Activated CD4-positive, CD25-positive, alpha-beta regulatory T cell treated with anti-CD3 and anti-CD28 coated beads, Interleukin-2, amount 50 U/mL, for 16 hours (primary cell): ENCODE results near the gene LSM4.

Experiments used
- DNase-seq: peaks from one replicate; pipeline ENCODE4 v3.0.0-alpha.2; 2020; ENCODE audit warnings: low read depth, low spot score

LSM4 gene

DNA sequence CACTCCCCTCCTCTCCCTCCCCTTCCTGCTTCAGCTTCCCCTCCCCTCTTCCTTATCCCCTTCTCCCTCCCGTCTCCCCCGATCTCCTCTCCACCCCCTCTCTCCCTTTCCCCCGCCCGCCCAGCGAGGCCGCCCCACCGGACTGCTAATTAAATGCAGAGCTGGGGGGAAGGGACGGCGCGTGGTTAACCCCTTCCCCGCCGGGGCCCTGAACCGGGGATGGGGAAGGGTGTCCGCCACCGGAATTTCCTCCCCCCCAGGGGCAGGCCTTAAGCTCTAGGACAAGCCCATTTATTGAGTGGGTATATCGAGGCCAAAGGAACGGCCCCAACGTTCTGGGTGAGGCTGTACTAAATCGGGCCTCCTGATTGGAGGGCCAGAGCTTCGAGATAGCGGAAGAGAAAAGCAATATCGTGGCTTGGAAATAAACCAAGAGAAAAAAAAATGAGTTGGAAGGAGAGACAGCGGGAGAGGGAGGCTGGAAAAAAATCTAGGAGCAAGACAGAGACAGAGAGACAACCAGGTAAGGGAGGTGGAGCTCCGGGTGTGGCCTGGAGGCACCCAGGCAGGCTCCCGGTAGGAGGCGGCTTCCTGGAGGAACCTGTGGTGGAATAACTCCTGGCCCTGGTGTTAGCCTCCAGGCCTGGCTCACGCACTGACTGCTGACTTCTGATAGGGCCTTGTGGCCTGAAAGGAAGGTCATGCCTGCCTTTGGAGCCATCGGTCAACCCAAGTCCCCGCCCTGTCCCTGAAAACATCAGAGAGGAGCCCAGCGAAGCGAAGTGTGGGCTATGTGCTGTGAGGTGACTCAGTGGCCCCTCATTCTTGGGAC lies 29.9 kb downstream of the LSM4 start:
- DNase-seq = no peak

DNA sequence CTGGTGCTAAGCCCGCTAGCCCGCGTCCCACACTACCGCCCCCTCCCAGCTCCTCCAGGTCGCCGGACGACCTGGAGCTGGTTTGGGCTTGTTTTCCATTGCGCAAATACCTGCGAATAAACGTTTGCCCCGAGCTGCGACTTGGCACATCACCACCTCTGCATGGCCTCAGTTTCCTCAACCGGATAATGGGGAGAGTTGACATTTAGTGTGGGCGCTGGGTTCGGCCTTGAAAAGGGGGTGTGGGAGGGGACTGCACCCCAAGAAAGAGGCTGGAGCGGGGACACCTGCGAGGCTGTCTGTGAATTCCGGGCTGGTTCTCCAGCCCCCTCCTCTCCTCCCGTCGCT lies 30.4 kb downstream of the LSM4 start:
- DNase-seq = no peak

DNA sequence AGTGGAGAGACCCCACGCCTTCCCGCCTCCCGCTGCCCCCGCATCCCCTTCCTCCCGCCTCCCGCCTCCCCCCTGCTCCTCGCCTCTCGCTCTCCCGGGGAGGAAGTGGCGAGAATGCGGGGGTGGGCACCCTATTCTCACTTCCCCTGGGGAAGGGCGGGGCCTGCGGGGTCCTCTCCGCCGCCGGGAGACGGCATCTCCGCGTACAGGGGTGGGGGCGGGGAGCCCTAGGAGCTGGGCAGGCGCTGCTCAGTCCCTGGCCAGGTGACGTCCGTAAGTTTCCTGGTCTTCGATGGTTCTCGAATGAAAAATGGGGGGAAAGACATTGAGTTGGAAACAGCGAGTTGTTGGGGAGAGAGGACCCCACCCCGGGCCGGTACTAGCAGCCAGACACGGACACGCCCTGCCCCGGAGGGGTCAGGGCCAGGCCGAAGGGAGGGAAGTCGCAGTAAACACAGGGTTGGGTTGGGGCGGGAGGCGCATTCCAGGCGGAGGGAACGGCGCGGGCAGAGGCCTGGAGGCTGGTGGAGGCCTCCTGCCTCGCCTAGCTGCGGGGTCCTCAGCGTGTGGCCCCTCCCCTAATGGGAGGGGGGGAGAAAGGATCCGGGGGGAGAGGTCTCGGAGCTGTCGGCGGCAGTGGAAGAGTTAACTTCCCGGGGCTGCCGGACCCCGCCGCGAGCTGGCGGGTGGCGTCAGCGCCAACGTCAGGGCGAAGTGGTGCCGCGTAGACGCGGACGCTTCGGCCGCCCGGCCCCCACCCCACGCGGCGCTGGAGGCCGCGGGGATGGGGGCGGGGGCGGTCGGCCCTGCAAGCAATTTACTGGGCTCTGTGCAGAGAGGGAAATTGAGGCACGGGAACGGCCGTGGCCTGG lies 31.1 kb downstream of the LSM4 start:
- peak; percentile 62 for DNase-seq

DNA sequence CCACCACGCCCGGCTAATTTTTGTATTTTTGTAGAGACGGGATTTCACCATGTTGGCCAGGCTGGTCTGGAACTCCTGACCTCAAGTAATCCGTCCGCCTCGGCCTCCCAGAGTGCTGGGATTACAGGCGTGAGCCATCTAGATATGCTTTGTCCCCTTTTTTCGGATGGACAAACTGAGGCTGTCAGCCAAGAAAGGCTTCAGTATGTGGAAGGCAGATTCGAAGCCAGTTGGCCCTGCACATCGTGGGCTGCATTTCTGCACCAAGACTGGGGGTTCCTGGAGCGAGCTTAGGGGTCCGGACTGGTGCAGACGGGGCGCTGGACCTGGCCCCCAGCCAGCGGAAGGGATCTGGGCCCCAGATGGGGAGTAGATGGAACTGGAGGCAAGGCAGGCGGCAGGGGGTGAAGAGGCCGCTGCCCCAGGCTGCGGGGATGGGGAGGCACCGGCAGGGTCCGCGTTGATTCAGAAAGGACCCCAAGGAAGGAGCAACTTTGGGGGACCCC lies 31.8 kb downstream of the LSM4 start:
- no peak for DNase-seq

DNA sequence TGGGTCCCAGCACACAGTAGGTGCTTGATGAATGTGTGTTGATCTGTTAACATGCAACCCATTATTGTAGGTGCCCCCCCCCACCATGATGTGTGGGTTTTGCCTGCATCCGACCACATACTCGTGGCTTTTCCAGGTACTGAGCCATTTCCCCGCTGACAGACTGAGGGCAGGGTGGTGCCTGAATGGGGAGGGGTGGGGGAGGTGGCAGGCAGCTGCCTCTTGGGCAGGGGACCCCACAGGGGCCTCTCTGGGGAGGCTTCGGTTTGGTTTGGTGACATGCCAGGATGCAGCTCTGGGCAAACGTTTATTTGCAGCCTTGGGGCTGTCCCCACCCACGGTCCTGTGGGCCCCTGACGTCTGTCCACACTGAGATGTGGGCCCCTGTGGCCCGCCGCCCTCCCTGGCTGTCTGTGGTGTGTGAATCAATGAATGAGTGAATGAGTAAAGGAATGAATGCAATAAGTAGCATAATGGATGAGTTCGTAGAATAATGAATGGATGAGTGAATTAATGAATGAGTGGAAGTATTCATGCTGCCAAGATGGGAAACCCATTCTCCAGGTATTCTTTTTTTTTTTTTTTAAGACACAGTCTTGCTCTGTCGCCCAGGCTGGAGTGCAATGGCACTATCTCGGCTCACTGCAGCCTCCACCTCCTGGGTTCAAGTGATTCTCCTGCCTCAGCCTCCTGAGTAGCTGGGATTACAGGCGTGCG lies 32.4 kb downstream of the LSM4 start:
- DNase-seq = peak; percentile 71

DNA sequence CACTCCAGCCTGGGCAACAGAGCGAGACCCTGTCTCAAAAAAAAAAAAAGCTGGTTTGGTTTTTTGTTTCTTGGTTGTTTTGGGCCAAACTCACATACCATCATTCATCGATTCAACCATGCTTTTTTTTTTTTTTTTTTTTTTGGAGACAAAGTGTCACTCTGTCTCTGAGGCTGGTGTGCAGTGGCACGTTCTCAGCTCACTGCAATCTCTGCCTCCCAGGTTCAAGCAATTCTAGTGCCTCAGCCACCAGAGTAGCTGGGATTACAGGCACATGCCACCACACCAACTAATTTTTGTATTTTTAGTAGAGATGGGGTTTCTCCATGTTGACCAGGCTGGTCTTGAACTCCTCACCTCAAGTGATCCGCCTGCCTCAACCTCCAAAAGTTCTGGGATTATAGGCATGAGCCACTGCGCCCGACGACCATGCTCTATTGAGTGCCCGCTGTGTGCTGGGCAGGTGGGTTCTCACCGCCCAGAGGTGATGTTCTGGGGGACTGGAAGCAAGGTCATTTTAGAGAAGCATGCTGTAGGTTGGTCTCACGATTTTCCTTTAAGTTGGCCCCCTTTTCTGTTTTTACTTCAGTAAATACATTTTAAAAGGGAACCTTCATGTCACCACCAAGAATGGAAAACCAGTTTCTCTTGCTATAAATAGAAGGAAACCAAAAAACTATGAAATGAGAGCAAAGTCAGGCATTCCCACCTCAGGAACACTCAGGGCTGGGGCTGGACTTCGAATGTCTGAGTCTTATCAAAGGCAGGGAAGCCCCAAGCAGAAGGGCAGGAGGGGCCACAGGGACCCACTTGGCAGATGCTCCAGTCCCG lies 33.2 kb downstream of the LSM4 start:
- no peak for DNase-seq

DNA sequence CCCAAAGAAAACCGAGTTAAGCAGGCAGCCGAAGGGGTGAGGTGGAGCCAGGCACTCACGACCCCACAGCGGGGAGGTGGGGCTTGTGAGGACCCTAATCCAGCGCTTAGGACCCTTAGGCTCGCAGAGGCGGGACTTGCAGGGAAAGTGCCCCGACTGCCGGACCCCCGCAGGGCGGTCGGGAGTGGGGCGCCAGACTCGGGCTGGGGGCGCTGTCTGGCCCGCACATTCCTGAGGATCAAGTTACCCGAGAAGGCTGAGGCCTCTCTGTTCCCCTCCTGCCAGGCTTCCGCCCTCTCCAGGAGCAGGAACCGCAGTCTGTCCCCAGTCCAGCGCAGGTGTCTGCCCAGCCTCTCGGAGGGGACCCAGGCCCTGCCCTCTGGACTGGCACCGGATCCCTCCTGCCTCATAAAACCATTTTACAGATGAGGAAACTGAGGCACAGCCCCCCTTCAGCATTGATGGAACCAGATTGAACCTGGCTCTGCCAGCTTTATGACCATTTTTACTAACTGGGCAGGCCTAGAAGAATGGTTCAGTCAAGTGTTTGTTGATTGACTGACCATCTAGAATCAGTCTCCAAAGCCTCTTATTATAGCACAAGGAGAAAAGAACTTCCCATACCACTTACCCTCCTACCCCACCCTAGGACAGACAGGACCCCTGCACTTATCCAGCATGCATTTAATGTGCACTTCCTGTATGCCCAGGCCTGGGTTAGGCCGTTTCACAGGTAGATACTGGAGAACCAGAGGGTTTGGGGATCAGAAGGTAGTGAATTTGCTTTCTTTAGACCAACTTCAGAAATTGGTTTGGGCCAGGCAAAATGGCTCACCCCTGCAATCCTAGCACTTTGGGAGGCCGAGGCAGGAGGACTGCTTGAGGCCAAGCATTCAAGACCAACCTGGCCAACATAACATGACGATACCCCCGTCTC lies 34.8 kb downstream of the LSM4 start:
- DNase-seq = no peak

DNA sequence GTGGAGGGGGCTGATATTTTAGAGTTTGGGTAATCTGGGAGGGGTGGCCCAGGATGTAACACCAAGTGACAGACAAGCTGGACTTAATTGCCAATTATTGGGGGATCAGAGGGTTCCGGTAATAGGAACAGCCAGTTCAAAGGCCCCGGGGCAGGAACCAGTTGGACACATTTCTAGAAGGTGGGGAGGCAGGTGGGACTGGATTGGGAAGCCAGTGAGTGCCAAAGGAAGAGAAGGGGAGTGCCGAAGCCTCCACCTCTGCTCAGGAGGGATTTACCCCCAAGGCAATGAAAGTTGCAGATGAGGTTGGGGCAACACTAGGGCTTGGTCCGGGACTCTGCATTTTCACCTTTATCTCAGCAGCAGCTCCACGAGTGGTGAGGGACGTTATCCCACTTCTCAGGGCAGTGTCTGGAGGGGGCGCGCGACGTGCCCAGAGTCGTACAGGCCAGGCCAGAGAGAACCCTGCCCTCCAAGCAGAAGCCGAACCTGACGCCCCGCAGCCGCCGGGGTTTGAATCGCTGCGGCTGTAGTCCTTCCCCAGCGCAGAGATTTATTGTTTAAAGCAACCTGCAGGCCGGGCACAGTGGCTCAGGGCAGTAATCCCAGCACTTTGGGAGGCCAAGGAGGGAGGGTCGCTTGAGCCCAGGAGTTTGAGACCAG lies 35.8 kb downstream of the LSM4 start:
- DNase-seq = no peak

DNA sequence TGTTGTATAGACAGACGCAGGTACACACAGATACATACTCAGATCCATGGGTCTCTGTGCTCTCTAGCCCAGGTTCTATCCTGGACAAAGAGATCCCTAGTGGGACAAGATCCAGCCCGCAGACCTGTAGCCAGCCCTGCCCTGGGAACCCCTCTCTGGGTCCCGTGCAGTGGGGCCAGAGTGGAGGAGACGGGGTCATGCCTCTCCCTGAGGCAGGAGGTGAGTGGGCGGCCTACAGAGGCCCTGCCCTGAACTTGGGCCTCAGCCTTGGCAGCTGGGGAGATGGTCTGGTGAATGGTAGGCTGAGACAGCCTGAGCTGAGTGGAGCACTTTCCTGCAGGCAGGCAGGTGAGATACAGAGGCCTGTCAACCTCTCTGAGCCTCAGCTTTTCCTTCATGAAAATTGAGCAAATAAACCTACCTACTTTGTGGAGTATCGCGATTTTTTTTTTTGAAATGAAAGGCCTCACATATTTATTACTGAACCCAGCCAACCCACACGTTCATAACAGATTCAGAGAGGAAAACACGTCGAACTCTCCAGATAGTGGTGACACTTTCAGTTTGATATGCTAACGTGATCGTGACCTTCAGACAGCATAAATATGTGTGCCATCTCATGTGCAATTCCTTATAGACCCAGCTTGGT lies 38.0 kb downstream of the LSM4 start:
- no peak for DNase-seq

DNA sequence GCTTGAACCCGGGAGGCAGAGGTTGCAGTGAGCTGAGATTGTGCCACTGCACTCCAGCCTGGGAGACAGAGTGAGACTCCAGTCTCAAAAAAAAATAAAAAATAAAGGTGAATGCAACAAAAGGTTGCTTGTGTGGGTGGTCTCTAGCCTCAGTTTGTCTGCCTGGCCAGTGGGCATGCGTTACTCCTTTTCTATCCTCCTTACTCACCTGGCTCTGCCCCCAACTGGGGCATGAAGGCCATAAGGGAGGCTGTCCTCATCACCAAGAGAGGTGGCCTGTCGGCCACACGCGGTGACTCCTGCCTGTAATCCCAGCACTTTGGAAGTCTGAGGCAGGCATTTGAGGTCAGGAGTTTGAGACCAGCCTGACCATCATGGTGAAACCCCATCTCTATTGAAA lies 39.5 kb downstream of the LSM4 start:
- DNase-seq = no peak

DNA sequence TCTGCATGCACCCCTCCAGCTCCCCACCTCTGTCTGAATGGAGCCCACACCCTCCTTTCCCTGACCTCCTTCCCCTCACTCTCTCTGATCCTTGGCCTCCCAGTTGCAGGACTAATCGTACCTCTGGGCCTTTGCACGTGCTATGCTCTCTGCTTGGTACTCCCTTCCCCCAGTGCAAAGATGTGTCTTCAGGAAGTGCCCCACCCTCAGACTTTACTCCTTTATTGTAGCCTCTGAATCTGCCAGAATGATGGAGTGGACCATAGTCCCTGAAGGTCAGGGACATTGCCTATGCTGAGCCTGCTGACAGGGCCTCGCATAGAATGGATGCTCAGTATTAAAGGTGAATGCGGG lies 40.1 kb downstream of the LSM4 start:
- no peak for DNase-seq

DNA sequence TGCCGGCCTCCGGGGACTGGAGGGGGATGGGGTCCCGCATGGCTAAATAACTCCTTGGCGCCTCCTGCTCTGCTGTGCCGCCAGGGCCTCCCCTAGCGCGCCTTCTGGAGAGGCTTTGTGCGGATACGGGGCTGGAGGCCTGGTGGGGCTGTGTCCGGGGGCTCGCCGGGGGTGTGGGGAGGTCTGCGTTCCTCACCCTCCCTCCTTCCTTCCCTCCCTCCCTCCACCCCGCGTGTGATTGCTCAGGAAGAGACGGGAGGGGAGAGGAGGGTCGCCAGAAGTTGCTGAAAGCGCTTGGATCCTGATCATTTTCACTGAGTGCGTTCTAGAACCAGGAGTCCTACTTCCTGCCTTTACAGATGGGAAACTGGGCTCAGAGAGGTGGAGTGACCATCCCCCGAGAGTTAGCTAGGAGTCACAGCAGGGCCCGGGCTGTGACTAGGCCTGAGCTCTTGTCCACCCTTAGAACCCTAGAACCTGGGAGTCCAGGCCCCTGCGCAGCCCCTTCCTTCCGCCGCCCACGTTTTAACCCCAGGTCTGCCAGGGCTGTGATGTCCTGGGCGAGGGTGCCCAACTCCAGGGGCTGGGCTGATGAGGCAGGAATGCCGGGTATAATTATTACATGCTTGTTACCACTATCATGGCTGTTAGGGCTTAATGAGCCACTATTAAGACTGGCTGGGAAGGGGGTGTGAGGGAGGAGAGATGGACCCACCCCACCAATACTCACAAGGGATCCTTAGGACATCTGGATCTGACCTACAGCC lies 40.7 kb downstream of the LSM4 start:
- no peak for DNase-seq

DNA sequence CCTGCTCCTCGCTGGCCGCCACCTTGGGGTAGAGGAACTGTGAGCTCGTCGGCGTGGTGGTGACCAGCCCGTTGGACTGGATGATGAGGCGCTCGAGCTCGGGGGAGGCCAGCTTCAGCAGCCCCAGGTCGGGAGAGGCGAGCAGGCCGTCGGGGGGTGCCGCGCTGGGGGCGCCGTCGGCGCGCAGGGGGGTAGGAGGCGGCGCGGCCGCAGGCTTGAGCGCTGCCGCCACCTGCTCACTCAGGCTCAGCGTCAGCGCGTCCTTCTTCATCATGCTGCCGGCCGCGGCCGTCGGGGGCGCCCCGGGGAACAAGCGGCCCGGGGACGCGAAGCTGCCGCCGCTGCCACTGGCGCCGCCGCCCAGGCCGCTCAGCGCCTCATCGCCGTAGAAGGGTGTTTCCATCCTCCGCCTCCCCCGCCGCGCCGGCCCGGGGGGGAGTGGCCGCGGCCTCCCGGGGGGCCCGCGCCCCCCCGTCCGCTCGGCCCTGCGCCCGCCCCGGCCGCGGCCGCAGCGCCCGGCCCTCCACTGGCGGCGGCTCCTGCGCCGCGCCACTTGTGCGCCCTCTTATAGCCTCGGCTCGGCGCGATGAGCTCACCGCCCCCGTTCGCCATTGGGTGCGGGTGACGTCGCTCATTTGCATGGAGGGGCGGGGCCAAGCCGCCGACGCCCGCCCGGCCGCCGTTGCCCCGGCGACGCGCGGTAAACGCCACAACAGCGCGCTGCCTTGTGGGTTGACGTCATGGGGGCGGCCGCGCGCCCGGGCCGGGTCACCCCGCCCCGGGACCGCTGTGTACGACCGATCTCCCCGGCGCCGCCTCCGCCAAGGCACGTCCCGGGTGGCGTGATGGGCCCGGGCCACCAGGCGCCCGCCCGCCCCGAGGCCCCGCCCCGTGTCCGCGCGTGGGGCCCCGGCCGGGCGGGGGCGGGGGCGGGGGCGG lies 41.5 kb downstream of the LSM4 start, which contains the start of gene JUND:
JUND (minus strand) TSS at position 541 of the 939 bp plus-strand sequence; CDS start at position 403, 138 bp downstream.
- peak; percentile 94 for DNase-seq

DNA sequence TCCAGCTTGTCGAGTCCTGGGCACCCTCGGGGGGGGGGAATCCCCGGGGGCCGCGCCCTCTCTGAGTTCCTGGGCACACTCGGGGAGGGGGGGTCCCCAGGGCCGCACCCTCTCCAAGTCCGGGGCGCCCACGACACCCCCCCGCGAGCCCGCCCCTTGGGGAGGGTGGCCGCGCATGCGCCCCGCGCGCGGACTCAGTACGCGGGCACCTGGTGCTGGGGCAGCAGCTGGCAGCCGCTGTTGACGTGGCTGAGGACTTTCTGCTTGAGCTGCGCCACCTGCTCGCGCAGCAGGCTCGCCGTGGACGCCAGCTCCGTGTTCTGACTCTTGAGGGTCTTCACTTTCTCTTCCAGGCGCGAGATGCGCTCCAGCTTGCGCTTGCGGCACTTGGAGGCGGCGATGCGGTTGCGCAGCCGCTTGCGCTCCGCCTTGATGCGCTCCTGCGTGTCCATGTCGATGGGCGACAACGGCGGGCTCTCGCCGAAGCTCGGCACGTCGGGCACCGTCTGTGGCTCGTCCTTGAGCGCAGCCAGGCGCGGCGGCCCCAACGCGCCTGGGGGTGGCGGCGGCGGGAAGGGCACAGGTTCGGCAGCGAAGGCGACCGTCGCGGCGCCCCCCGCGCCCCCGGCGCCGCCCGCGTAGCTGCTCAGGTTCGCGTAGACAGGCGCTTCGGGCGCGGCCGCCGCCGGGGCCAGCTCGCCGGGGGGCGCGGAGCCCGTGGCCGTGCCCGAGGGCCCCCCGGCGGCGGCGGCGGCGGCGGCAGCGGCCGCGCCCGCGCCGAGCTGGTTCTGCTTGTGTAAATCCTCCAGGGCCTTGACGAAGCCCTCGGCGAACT lies 42.4 kb downstream of the LSM4 start:
- peak; percentile 67 for DNase-seq

DNA sequence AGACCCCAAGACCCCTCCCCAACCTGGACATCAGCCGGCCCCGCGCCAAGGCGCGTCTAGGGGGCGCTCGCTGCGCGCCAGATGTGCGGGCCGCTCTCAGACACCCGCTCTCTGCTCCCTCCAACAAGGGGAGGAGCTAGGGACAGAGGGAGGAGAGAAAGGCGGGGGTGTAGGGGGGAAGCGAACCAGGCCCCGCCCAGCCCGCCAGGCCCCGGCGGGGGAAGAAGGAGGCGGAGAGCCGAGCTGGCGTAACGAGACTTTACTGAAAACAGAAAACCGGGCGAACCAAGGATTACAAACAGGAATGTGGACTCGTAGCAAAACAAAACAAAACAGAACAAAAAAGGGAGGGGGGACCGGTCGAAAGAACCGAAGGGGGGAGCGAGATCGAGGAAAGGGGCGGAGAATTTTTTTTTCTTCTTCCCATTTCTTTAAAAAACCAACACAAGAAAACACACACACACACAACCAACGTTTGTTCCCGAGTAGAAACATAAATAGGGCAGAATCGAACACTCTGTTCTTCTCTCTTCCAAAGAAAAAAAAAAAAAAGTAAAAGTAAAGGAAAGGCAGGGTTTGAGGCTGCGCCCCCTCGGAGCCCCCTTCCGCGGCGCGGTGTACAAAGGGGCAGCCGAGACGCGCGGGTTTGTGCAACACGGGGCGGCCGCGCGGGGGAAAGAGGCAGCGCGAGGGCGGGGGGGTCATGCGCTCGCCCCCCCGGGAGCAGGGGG lies 43.2 kb downstream of the LSM4 start:
- DNase-seq = peak; percentile 85

DNA sequence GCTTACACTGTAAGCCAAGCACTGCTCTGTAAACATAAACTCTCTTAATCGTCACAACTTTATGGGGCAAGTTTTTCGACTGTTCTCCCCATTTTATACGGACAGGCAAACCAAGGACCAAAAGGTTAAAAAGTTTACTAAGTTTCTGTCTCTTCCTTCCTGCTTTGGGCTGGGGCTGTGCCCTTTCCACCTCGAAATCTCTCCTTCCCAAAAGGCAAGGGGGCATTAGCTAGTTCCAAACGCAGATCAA lies 43.7 kb downstream of the LSM4 start:
- no peak for DNase-seq
